Thyroid gland (tissue), 4 donors: ENCODE measurements around the gene ARID3A.

ENCODE experiments used
- POLR2A ChIP-seq, 2 donors: fragments of 450-650 bp; IDR thresholded peaks; one replicate each; pipeline ENCODE4 v1.6.1; 2017; ENCODE audit warnings: antibody characterized with exemption in 2 of 2, mild to moderate bottlenecking in 2 of 2, moderate library complexity in 1 of 2
- TF ChIP-seq, protein P1 (sequence below), 6 experiments: fragments of 200-600 bp in 3 of 6; fragments of 450-650 bp in 3 of 6; sonication (generic) in 3 of 6; IDR thresholded peaks; one replicate each; pipeline ENCODE4 v1.5.1; 2016 to 2019; ENCODE audit warnings: antibody characterized with exemption in 6 of 6, mild to moderate bottlenecking in 2 of 6, inconsistent platforms in 1 of 6, moderate library complexity in 1 of 6

DNA sequence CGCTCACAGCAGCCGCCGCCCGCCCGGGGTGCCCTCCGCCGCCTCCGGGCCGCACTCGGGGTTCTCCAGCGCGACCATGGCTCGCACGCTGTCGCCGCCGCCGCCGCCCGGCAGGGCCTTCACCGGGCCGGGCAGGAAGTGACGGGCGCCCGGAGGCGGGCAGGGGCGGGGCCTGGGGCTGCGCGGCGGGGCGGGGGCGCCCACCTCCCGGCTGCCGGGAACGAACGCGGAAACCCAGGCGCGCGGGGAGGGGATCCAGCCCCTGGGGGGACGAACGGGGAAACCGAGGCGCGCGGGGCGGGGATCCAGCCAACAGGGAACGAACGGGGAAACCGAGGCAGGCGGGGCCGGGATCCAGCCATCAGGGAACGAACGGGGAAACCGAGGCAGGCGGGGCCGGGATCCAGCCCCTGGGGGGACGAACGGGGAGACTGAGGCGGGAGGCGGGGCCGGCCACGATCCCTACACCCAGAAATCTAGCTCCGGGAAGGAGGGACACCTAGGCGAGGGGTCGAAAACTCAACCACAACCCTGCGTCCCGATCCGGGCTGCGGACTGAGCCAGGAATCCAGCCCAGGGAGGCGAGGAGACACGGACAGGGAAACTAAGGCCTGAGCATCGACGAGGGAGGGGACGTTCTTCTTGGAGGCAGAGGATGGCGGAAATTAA lies 12.6 kb upstream of the ARID3A start, which contains the start of gene R3HDM4:
- TF ChIP-seq POLR2A (IDR thresholded peaks at IDR 0.05) = peak in 1 of 2 donors; percentile 65
- TF ChIP-seq, protein P1, sequence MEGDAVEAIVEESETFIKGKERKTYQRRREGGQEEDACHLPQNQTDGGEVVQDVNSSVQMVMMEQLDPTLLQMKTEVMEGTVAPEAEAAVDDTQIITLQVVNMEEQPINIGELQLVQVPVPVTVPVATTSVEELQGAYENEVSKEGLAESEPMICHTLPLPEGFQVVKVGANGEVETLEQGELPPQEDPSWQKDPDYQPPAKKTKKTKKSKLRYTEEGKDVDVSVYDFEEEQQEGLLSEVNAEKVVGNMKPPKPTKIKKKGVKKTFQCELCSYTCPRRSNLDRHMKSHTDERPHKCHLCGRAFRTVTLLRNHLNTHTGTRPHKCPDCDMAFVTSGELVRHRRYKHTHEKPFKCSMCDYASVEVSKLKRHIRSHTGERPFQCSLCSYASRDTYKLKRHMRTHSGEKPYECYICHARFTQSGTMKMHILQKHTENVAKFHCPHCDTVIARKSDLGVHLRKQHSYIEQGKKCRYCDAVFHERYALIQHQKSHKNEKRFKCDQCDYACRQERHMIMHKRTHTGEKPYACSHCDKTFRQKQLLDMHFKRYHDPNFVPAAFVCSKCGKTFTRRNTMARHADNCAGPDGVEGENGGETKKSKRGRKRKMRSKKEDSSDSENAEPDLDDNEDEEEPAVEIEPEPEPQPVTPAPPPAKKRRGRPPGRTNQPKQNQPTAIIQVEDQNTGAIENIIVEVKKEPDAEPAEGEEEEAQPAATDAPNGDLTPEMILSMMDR (IDR thresholded peaks at IDR 0.05) = no peak
